ENCODE measurements around the gene SIGLEC8.
"Not testable (repeated sequence)": the region's sequence is repeated elsewhere in the genome, so short reads cannot be mapped to it uniquely, and the experiment has no call there.

SIGLEC8 gene

GRCh38 chr19:51466723-51467122, 8.5 kb upstream of the SIGLEC8 start:
- Histone ChIP-seq H2AFZ (ENCODE audit: low read length) (no peak overlapping the region), H3K9ac (ENCODE audit: low read depth, low read length, poor library complexity, severe bottlenecking) (peak overlapping the region; percentile 90), H3K9me2 (replicated peaks; ENCODE audit: low read depth, low read length) (no peaks in the 10 kb centered on the region), H3K79me2 (ENCODE audit: insufficient read depth, low read length) (peaks cover 31% of the 10 kb centered on the region), H3K9me3 (ENCODE audit: insufficient read depth, low read depth, low read length) (no peaks in the 10 kb centered on the region), H3K4me3 (ENCODE audit: low read length, poor library complexity, severe bottlenecking) (peak overlapping the region; percentile 78), H3K4me1 (ENCODE audit: insufficient read depth, low read length, poor library complexity, severe bottlenecking) (peaks cover 55% of the 10 kb centered on the region), H3K27me3 (ENCODE audit: insufficient read depth, low read length, poor library complexity, severe bottlenecking) (no peaks in the 10 kb centered on the region), H3K36me3 (ENCODE audit: insufficient read depth, low read length) (no peaks in the 10 kb centered on the region), H3F3A (ENCODE audit: low read depth) (peaks cover 7% of the 10 kb centered on the region; the same call in 1 of the 2 replicates), H4K20me1 (ENCODE audit: insufficient read depth, low read length, poor library complexity, severe bottlenecking) (no peaks in the 10 kb centered on the region), H3K4me2 (ENCODE audit: low read depth, low read length, poor library complexity, severe bottlenecking) (peak overlapping the region; percentile 90)
- no peak for TF ChIP-seq CTCF (conservative IDR thresholded peaks at IDR 0.05; ENCODE audit: low read length)
- no peak for TF ChIP-seq EZH2phosphoT487 (IDR thresholded peaks at IDR 0.05; ENCODE audit: borderline replicate concordance)

GRCh38 chr19:51463976-51464581, 5.8 kb upstream of the SIGLEC8 start:
- not testable (repeated sequence) for H3K9me3 ChIP-seq (ENCODE audit: insufficient read depth, low read depth, low read length); H3K9me2 ChIP-seq (replicated peaks; ENCODE audit: low read depth, low read length); H3K9ac ChIP-seq (ENCODE audit: low read depth, low read length, poor library complexity, severe bottlenecking); H4K20me1 ChIP-seq (ENCODE audit: insufficient read depth, low read length, poor library complexity, severe bottlenecking); H3K27me3 ChIP-seq (ENCODE audit: insufficient read depth, low read length, poor library complexity, severe bottlenecking); H2AFZ ChIP-seq (ENCODE audit: low read length); H3K36me3 ChIP-seq (ENCODE audit: insufficient read depth, low read length)
- H3K4me3 ChIP-seq (ENCODE audit: low read length, poor library complexity, severe bottlenecking) = peak overlapping the region; percentile 32
- peaks cover 24% of the 10 kb centered on the region for H3K79me2 ChIP-seq (ENCODE audit: insufficient read depth, low read length)
- peak overlapping the region; percentile 14 for H3K4me2 ChIP-seq (ENCODE audit: low read depth, low read length, poor library complexity, severe bottlenecking)
- peaks cover 10% of the 10 kb centered on the region; the same call in 1 of the 2 replicates for H3F3A ChIP-seq (ENCODE audit: low read depth)
- H3K4me1 ChIP-seq (ENCODE audit: insufficient read depth, low read length, poor library complexity, severe bottlenecking) = peaks cover 69% of the 10 kb centered on the region

GRCh38 chr19:51462681-51463080, 4.4 kb upstream of the SIGLEC8 start:
- H3K9ac ChIP-seq (ENCODE audit: low read depth, low read length, poor library complexity, severe bottlenecking) = peak overlapping the region; percentile 82
- peaks cover 15% of the 10 kb centered on the region; the same call in 1 of the 2 replicates for H3K79me2 ChIP-seq (ENCODE audit: insufficient read depth, low read length)
- no peak overlapping the region for H2AFZ ChIP-seq (ENCODE audit: low read length)
- TF ChIP-seq CTCF (conservative IDR thresholded peaks at IDR 0.05; ENCODE audit: low read length) (no peak), EZH2phosphoT487 (IDR thresholded peaks at IDR 0.05; ENCODE audit: borderline replicate concordance) (no peak)
- H4K20me1 ChIP-seq (ENCODE audit: insufficient read depth, low read length, poor library complexity, severe bottlenecking) = no peaks in the 10 kb centered on the region
- H3K27me3 ChIP-seq (ENCODE audit: insufficient read depth, low read length, poor library complexity, severe bottlenecking) = no peaks in the 10 kb centered on the region
- H3K4me2 ChIP-seq (ENCODE audit: low read depth, low read length, poor library complexity, severe bottlenecking) = peak overlapping the region; percentile 95
- peaks cover 56% of the 10 kb centered on the region for H3K4me1 ChIP-seq (ENCODE audit: insufficient read depth, low read length, poor library complexity, severe bottlenecking)
- H3K36me3 ChIP-seq (ENCODE audit: insufficient read depth, low read length) = no peaks in the 10 kb centered on the region
- no peaks in the 10 kb centered on the region for H3K9me3 ChIP-seq (ENCODE audit: insufficient read depth, low read depth, low read length)
- no peak overlapping the region for H3K4me3 ChIP-seq (ENCODE audit: low read length, poor library complexity, severe bottlenecking)
- no peaks in the 10 kb centered on the region for H3K9me2 ChIP-seq (replicated peaks; ENCODE audit: low read depth, low read length)
- peaks cover 9% of the 10 kb centered on the region; the same call in 1 of the 2 replicates for H3F3A ChIP-seq (ENCODE audit: low read depth)

- Histone ChIP-seq H3K4me1 (ENCODE audit: insufficient read depth, low read length, poor library complexity, severe bottlenecking) (peaks cover 52% of the 10 kb centered on the region), H3K27me3 (ENCODE audit: insufficient read depth, low read length, poor library complexity, severe bottlenecking) (no peaks in the 10 kb centered on the region), H2AFZ (ENCODE audit: low read length) (no peak overlapping the region), H3K4me2 (ENCODE audit: low read depth, low read length, poor library complexity, severe bottlenecking) (peak overlapping the region; percentile 95), H3K36me3 (ENCODE audit: insufficient read depth, low read length) (no peaks in the 10 kb centered on the region), H3F3A (ENCODE audit: low read depth) (peaks cover 4% of the 10 kb centered on the region; the same call in 1 of the 2 replicates), H4K20me1 (ENCODE audit: insufficient read depth, low read length, poor library complexity, severe bottlenecking) (no peaks in the 10 kb centered on the region), H3K79me2 (ENCODE audit: insufficient read depth, low read length) (peaks cover 15% of the 10 kb centered on the region; the same call in 1 of the 2 replicates), H3K9me2 (replicated peaks; ENCODE audit: low read depth, low read length) (no peaks in the 10 kb centered on the region), H3K9me3 (ENCODE audit: insufficient read depth, low read depth, low read length) (no peaks in the 10 kb centered on the region), H3K9ac (ENCODE audit: low read depth, low read length, poor library complexity, severe bottlenecking) (peak overlapping the region; percentile 82), H3K4me3 (ENCODE audit: low read length, poor library complexity, severe bottlenecking) (peak overlapping the region; percentile 56)
- no peak for TF ChIP-seq EZH2phosphoT487 (IDR thresholded peaks at IDR 0.05; ENCODE audit: borderline replicate concordance)
- TF ChIP-seq CTCF (conservative IDR thresholded peaks at IDR 0.05; ENCODE audit: low read length) = no peak
These were observed 4.0 kb upstream of the SIGLEC8 start for GRCh38 chr19:51462276-51462675.
